HG03354 (cell line): ENCODE measurements around the gene XIRP1.
A peak's percentile ranks its signal among the peaks of the same experiment; 100 is the strongest.
"Not testable (repeated sequence)": the region's sequence is repeated elsewhere in the genome, so short reads cannot be mapped to it uniquely, and the experiment has no call there.

ENCODE experiments used
- ATAC-seq: cut with Tn5 transposase; IDR thresholded peaks from one replicate; pipeline ENCODE4 v1.9.1; 2021; ENCODE audit warnings: mild to moderate bottlenecking; ENCODE audit not compliant: unreplicated experiment, poor library complexity, severe bottlenecking

Gene XIRP1

GRCh38 chr3:39187372-39188155 lies 4.8 kb downstream of the XIRP1 start:
- ATAC-seq = no peak

DNA sequence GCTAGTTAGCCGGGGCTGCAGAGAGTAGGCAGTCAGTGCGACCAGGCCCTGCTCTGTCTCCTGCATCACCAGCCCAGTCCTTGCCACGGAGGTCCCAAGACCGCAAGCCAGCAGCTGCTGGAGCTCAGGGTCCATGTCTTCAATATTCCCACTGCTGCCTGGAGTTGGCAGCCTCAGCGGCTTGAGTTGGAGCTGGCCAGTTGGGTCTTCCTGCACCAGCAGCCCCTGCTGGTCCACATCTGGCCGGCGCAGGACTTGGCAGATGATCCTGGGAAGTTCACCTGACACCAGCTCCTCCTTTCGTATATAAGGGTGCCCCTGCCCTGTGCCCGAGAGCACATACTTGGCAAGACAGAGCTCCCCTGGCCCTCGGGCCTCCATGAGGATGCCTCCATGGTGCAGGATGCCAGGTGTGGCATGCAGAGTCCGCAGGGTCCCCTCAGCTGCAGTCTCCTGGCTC lies 5.7 kb downstream of the XIRP1 start:
- ATAC-seq = no peak

DNA sequence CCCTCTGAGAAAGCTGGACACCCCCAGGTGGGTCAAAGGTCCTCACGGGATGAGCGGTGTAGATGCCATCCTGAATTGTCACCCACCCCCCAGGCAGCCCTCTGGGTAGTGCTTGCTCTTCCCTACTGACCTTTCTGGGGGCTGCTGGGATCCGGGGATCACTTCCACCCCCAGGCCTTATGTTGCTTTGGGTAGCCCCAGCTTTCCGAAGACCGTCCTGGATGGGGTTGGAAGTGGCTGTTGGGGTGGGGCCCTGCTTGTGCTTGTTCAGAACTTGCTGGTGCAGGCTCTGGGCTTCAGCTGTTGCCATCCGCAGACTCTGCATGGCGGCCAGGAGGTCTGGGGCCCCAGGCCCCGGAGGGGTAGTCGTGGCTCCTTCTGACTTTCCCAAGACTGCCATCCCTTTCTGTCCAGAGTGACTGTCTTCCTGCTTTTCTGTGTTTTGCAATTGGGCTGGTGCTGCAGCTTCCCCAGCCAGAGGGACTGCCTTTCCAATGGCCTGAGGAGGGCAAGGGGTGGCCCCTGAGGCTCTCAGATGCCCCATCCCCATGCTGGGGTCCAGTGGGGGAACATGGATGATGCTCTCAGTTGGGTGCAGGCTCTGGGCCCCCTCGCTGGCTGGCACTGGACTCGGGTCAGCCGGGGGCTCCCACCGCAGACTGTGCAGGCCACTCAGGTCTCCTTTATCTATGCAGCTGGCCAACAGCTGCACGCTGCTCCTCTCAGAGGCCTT lies 6.3 kb downstream of the XIRP1 start:
- ATAC-seq = no peak

DNA sequence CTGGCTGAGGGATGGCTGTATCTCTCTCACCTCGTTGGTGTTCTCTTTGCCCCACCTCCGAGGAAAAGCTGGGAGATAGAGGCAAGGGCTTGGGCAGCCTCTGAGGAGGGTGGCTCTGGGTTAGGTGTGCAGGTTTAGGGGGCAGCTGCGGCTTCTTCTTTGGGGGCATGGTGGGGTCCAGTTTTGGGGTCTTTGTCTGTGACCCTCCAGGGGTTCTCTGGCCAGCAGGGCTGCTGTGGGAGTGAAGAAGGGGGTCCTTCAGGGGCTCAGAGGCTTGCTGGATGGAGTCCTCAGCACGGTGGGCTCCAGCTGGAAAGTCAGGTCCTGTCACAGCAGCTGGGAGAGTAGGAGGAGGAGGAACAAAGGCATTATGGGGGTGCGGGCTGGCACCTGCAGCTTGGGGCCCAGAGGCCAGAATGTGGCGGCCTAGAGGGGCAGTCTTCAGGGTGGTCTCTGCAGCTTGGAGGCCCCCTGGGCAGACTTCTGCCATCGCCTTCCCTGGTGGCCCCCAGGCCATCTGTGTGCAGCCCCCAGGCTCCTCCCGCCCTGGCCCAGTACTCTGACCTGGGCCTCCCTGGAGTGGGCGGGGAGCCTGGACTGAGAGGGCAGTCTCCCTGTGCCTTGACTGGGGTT lies 7.0 kb downstream of the XIRP1 start:
- ATAC-seq = no peak

GRCh38 chr3:39184968-39185285 lies 7.5 kb downstream of the XIRP1 start:
- no peak for ATAC-seq

DNA sequence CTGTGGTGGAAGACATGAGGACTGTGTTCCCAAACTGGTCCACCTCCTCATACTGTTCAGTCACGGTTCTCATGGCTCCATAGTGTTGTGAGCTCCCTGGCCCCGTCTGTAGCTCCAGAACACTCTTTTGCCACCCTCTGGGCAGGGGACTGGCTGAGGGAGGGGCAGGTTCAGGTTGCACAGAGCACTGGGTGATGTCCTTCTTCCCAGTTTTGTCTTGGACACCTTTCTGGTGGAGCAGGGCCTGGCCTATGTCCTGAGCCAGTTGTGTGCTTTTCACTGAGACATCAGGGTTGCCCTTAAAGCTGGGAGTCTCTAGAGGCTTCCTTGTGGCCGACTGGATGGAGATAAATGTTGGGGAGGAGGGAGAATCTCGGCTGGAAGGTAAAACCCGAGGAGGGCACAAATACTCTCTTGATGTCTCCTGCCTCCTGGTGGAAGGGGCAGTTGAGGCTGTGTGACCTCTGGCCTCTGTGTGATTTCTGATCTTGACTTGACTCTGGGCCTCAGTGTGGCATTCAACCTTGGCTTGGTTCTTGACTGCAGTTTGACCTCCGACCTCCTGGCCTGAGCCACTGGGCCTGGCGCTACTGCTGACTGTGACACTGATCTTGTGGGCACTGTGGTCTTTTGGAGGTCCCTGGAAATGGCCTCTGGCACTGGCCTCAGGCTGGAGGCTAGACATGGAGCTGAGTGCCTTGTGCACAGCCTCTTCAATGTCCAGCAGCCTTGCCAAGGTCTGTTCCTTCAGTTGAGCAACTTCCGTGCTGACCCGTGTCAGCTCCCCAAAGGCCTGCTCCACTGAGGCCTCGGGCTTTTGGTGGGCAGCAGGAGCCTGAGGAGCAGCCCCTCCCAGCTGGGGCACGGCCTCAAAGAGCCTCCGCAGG lies 8.1 kb downstream of the XIRP1 start:
- ATAC-seq = no peak

DNA sequence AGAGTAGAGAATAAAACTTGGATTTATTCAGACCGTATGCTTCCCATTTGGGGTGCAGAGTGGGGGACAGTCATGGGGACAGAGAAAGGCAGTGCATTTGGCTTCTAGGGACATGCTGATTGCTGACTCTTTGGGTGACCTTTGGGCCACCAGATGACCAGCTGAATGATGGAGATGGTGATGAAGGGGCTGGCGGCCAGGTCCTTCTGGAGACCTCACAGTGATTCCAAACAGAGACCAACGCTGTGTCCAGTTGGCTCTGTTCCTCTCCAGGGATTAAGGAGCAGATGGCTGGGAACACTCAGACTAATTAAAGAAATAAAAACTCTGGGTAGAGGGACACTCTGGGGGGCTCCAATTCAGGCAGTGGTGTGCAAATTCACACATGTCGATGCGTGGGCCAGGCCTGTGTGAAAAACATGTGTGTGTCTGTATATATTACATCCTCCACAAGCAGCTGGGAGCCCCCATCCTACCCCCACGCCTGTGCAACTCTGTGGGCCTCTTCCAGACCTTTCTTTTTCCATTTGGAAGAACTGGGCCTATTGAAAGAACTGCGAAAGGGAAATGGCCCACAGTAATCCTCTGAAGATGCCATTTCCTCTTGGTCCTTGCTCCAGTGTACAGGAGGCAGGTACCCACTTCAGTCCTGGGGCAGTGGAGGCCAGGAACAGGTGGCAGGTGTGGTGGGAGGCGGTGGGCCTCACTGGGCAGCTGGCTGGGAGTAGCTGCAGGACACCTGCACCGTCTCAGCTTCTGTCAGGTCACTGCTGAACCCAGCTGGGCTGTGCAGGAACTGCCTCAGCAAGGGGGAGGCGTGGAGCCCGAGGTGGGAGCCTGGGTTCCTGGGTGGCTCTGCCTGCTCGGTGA lies 8.9 kb downstream of the XIRP1 start:
- no peak for ATAC-seq

DNA sequence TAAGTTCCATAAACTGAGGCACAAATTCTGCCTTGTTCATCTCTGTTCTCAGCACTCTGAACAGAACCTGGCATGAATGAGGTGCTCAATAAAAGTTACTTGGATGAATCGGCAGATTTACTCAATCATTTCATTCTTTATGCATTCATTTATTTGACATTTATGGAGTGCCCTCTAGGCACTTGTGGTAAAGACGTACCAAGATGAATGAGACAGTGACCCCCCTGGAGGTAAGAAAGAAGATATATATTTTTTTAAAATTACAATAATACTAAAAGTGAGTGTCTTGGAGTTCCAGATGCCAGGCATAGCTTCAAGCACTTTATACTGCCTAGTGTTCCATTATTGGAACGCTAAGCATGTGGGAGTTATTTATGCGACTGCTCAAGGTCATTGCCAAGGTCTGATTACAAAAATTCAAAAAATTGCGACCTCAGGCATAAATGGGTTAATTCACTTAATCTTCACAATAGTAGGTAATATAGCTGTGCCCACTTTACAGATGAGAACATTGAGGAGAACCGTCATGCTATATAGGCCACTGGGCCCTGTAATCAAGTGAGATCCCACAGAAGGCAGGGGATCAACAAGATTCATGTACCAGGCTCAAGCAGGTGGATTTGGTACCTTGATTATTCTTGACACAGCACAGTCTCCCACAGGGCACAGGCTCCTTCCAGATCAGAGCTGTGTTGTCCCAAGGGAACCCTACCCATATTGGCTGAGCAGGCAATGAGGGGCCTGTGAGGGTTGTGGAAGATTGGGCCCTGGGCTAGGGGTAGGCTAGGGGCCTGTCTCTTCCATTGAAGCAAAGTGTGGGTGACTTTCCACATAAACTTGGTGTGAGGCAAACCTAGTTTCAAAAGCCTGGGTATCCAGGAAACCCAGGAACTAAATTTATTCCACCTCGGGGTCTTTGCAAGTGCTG lies 10.7 kb downstream of the XIRP1 start:
- no peak for ATAC-seq

DNA sequence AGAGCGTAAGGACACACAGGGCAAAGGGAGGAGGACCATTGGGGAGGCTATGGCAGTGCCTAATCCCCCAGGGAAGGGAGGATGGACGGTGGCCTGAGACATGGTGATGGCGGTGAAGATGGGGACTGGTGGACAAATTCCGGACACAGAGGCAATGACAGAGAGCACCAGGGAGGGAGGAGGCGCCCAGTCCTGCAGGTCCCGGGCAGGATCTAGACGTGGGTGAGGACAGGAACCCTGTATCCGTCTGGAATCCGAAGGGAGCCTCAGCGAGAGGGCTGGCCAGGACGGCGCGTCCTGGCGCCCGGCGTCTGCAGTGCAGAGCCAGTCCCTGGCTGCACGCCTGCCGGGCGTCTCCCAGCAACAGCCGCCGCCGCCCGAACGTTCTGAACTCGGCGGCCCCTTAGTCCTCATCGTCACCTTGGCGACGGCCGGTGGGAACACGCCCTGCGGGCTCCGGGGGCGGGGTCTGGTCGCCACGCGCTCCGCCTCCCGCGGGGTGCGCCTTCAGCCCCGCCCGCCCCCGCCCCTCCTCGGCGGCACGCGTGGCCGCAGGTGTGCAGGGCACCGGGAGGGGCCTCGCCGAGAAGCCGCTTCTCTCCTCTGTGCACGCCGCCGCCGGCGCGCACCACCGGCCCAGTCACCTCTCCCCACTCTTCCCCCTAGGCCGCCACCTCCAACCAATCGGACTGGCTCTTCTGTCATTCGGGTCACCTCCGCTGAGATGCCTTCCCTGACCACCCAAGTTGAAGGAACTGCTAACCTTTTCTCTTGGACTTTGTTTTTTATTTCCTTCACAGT lies 11.6 kb downstream of the XIRP1 start:
- peak; percentile 95 for ATAC-seq

DNA sequence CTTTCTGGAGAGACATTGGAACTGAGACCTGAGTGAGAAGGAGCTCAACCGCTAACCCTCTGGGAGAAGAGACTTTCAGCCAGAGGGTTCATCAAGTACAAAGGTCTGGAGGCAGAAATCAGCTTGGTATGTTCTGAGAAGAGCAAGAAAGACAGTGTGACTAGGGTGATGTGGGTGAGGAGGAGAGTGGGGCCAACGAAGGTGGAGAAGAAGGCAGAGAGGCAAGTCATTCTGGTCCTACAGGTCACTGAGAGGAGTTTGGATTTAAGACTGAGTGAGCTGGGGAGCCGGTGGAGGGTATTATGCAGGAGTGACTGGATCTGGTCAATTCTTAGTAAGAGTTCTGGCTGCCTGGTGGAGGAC lies 12.2 kb downstream of the XIRP1 start:
- ATAC-seq = no peak

GRCh38 chr3:39178553-39178952 lies 13.8 kb downstream of the XIRP1 start:
- ATAC-seq = no peak

GRCh38 chr3:39177708-39178332 lies 14.6 kb downstream of the XIRP1 start:
- ATAC-seq = no peak

DNA sequence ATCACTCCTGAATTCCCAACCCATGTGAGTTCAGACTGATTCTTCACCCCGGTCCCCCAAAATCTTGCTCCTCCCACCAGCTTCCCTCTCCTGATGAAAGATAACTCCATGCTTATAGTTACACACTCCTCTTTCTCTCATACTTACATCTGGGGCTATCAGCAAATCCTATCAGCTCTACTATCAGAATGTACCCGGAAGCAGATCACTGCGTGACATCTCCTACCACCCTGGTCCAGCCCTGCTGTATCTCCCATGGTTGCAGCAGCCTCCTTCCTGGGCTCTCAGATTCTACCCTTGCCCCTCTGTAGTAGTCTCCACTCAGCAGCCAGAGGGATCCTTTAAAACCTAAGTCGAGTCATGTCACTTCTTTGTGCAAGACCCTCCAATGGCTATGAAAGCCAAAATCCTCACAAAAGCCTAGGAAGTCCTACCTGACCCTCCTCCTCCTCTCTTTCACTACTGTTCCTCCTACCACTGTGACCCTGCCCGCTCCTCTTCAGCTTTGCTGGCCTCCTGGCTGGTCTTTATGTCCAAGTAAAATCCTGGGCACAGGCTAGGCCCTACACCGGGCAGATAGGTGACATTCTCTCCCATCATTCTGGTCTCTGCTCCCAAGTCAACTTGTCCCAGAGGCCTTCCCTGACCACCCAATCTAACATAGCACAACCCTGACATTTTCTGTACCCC lies 16.2 kb downstream of the XIRP1 start:
- ATAC-seq = no peak

DNA sequence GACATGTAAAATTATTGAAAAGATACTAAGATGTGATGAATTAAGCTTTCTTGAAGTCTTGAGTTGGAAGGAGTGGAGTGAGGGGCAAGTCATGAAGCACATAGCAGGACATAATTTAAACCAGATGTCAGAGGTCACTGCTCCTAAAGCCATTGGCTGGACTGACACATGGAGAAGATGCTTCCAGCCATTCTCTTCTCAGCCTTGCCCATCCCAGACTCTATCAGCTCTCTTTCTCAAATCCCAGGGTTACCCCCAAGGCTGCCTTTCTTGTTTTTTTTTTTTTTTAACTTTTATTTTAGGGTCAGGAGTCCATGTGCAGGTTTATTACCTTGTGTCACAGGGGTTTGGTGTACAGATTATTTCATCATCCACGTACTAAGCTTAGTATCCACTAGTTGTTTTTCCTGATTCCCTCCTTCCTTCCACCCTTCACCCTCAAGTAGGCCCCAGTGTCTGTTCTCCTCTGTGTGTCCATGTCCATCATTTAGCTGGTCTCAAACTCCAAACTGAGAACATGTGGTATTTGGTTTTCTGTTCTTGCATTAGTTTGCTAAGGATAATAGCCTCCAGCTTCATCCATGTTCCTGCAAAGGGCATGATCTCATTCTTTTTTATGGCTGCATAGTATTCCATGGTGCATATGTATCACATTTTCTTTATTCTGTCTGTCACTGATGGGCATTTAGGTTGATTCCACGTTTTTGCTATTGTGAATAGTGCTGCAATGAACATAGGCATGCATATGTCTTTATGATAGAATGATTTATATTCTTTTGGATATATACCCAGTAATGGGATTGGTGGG lies 18.9 kb downstream of the XIRP1 start:
- ATAC-seq = no peak

DNA sequence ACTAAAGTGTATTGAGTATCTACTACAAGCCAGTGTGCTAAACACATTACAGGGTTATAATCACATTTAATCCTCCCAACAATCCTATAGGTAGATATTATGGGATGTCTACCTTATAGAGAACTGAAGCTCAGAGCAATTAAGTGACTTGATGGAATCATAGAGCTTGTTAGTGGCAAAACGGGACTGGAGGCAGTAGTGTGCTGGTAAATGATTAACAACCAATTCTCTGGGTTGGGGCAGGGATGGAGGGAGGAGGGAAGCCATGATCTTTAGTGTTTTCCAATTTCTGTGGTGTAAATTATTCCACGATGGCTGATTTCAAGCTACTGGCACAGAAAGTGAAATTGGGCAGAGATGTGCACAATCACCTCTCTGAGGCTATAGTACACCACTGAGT lies 20.5 kb downstream of the XIRP1 start:
- ATAC-seq = no peak

DNA sequence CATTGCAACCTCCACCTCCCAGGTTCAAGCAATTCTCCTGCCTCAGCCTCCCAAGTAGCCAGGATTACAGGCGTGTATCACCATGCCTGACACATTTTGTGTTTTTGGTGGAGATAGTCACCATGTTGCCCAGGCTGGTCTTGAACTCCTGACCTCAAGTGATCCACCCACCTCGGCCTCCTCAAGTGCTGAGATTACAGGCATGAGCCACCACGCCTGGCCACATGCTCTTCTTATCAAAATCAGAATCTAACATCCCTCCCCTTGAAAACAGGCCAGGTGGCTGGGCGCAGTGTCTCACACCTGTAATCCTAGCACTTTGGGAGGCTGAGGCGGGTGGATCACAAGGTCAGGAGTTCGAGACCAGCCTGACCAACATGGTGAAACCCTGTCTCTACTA lies 21.5 kb downstream of the XIRP1 start:
- not testable (repeated sequence) for ATAC-seq
